Measurements from ENCODE around the gene DPP6.

Gene DPP6

DNA sequence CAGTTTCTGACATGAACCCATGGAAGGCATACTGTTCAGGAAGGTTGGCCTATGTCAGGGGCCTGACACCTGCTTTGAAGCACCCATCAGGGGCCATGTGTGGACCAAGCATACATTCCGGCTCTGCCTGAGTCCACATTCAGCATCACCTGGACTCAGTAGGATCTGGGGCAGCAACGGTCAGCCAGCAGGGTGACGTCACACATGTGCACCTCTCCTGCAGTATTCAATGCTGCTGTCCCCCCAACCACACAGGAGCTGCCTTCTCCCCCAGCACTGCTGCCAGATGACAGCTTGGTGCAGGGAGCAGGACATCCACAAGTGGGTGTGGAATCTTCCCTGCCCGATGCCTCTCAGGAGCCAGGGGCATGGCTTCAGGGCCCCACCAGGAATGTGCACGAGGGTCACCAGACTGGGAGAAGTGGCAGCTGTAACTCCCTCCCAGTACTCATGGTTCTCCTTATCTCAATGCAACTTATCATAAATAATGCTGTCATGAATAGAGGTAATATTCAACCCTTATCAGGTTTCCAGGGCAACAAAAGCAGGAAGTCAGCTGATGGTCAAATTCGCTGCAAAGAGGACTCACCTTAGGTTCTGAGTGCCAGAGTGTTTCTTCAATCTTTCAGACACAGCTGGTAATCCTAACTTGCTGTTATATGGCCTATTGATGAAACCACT is 657.8 kb downstream of the DPP6 start:
- no peak for DNase-seq (ENCODE audit: low spot score)

DNA sequence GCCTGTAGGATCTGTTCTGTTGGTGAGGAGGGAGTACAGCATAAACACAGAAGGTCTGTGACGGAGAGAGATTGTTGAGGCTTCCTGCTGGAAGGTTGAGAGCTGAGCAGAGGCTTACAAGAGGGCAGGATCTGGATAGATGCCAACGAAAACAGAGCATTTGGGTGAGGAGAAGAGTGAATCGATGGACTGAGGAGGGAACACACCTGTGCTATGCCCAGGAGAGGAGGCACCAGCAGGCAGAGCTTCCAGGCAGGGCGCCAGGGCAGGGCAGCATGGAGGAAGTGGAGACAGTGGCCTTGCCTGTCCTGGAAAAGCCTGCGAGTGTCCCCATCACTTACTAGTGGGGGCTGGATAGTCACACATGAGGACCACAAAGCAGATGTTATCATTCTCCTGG is 667.8 kb downstream of the DPP6 start:
- no peak for DNase-seq (ENCODE audit: low spot score)

DNA sequence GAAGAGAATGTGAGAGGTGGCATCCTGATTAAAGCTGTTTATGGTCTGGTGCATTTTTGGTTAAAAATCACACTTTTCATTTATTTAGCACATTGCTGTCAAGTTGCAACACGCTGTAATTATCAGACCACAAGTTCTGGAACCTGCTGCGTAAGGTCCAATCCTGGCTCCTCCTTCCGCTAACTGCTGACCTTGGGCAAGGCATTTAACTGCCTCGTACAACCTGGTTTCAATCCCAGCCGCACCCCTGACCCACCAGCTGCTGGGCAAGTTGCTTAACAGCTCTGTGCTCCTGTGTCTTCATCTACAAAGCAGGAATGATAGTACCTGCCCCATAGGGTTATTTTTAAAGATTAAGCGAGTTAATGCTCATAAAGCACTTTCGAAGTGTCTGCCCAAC is 668.9 kb downstream of the DPP6 start:
- no peak for DNase-seq (ENCODE audit: low spot score)

DNA sequence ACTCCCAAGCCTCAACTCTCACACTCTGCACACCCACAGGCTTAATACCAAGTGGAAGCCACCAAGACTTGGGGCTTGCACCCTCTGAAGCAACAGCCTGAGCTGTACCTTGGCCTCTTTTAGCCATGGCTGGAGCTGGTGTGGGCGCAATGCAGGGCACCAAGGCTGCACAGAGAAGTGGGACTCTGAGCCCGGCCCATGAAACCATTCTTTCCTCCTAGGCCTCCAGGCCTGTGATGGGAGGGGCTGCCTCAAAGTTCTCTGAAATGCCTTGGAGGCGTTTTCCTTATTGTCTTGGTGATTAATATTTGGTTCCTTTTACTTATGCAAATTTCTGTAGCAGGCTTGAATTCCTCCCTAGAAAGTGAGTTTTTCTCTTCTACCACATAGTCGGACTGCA is 674.2 kb downstream of the DPP6 start:
- DNase-seq (ENCODE audit: low spot score), result no peak

DNA sequence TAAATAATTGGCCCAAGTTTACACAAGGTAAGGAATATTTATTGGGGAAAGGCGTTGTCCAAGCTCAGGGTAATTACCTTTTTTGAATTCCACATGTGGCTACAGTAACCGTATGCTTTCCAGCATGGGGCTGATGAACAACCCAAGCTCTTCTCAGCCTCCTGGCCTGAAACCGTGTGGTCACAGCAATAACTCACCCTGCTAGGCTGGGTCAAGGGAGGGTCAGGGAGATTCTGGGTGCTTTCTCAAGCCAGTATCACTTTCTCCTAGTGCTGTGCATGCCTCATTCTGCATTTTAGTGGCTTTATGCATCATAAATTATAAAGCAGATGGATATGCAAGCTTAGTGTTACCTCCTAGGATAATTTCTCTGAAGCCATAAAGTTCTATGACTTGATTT is 676.9 kb downstream of the DPP6 start:
- DNase-seq (ENCODE audit: low spot score), result no peak

DNA sequence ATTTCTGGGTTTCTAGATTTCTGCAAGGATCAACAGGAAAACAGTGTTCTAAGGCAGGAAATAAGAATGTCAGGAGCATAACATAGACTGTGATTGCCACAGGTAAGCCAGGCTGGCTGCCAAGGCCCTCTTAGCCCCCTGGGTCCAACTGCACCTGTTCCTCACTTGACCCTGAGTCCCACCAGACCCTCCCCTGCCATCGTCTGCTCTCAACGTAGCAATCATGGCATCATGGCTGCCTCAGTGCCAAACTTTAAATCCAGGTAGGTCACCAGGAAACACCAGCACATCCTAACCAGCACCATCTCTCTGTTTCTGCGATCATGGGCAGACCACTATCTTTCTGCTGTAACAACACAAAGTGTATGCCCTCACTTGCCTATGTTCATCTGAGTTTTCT is 683.6 kb downstream of the DPP6 start:
- no peak for DNase-seq (ENCODE audit: low spot score)

DNA sequence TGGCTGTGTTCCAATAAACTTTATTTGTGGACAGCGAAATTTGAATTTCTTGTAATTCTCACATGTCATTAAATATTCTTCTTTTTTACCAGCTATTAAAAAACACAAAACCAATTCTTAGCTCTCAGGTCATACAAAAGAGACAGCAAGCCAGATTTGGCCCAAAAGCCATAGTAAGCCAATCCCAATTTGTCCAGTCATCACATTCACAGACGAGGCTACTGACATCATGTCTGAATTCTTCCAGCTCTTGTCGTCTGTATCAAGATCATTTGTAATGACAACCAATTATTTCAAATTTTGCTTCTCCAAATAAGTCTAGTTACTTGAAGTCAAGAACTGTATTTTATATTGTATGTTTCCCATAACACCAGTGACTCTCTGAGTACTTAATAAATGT is 684.2 kb downstream of the DPP6 start:
- DNase-seq (ENCODE audit: low spot score), result no peak

DNA sequence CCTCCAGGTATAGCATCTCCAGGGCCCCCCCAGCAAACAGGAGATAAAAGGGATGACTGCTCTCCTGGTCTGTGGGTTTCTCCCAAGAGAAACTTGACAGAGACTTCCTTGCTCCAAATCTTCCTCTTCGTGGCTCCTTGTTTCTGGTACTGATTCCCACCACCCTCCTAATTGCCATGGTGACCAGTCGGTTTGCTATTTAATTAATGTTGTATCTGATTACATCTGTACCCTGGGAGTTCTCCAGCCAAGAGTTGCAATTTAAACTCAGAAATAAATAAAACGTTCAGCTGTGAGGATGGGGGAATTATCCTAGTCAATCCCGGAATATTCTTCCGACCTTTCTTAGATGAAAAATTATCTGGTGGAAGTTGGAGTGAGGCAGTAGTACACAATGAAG is 686.0 kb downstream of the DPP6 start:
- no peak for DNase-seq (ENCODE audit: low spot score)

DNA sequence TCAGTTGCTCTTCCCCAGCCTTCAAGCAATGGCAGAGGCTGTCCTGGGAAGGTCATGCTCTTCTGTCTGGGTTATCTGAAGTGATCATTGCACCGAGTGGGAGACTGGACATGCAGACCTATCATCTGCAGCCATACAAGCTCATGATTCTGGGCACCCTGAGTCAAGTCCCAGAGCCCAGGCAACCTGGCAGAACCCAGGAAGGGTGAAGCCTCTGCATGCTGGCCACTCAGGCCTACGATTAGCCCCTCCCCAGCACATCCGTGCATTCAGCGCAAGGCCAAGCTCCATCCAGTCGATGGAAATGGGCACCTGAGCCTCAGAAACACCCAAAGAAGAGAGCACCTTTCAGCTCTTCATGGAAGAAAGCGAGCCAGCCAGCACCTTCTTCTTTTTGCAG is 688.9 kb downstream of the DPP6 start:
- no peak for DNase-seq (ENCODE audit: low spot score)

DNA sequence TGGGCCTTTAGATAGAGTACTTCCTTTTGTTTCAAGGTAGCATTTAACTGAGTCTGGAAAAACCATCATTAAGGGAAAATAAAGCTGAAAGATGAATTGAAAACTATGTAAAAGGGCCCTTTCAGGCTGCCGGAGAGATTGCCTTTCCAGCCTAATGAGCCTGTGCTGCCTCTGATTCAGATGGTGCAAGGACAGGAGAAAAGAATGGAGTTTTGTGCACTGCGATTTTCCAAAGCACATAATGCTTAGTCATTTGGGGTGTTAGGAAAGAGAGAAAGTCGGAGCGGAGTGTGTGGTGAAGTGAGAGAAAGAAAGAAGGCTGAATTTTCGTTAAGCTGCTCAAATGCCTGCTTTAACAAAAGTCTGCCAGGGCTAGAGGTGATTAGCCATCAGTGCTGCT is 691.0 kb downstream of the DPP6 start:
- DNase-seq (ENCODE audit: low spot score), result no peak

DNA sequence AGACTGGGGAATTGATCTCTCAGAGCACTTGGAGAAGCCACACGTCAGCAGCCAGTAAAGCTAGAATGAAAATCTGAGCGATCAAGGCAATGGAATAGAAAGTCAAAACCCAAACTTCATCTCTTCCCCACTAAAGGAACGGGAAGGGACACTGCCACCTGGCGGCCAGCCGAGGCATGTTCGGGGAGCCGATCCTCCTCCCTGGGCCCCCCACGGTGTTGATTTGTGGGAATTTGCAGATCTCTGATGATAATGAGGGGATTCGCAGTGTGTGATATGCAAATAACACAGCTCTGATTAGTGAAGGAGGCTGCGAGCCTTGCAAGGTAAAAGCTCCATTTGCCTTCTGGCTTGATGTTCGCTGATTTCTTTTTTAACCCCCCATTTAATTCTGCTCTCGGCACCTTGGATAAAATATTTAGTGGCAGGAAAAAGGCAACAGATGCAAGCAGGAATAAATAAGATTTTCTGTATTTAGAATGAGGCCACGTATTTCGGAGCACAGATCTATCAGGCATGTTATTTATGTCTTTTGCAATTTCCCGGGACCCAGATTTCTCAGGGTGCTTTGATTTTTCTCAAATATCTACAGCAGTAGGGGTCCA is 692.2 kb downstream of the DPP6 start:
- no peak for DNase-seq (ENCODE audit: low spot score)

DNA sequence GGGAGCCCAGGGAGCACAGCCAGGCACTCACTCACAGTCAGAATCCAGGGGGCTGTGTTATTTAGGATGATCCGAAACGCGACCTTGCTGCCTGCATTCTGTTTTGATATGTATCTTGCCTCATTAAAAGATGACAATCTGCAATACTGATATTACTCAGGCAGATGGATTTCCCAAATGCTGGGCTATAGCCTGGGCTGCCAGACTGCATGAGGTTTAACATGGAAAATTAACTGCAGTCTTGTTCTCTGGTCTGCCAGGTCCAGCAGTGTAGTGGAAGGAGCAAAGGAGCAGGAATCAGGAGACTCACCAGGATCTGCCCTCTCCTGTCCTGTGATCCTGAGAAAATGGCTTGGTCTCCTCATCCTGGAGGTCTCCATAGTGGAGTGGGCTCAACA is 692.7 kb downstream of the DPP6 start:
- no peak for DNase-seq (ENCODE audit: low spot score)

DNA sequence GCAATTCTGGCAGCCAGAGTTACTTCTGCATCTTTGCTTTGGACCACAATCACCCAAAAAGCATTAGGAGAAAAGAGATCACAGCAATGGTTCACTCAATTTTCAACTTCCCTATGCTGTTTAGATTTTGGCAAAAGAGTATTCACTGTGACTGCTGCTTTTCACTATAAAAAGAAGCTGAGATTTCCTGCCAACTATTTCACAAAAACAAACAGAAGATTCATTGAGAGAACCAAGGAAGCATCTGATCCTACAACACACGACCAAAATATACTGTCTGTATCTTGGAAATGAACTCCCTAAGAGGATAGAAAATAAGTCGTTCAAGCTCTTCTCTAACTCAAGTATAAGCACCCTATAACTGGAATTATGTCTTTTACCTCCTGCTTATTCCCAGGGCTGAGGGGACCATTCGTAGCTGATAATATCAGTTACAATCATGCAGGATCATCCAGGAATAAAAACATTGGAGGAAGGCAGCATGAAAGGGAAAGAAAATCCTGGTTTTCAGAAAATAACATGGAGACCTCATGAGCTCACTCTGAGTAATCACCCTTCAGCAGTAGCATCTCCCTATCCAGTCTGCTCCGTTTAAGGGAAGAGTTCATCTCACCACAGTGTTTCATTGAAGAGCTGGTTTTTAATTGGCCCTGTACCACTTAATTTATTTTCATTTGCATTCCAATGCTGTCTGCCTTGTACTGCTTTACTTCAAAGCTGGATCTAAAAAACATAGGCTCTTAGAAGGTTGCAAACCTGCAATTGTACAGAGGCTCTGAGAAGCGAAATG is 694.6 kb downstream of the DPP6 start:
- DNase-seq (ENCODE audit: low spot score), result no peak

DNA sequence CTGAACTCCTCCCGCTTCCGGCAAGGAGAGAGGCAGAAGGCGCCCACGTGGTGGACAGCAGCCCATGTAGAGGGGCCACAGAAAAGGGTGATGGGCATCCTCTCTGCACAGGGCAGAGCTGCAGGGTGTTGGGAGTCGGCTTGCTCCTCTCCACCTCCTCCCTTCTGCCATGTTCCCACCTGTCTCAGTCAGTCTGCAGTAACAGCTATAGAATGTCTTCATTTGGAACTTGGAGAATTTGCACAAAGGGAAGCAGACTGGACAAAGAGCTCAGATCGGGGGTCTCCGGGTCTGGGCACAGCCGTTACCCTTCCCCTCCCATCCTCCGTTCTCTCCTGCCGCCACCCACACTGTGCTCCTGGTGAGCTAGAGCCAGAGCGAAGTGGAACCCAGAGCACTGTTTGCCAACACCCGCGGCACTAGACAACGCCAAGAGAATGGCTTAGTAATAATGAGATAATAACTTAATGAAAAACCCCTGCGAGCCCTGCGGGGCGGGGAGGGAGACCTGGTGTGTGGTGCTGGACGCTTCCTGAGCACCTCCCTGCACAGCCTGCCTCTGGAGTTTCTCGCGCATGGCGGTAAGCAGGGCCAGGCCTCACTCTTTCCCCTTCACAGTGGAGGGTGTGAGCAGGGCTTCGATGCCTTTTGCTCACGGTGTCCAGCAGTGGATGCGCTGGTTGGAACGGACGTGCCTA is 696.0 kb downstream of the DPP6 start:
- DNase-seq (ENCODE audit: low spot score), result no peak

DNA sequence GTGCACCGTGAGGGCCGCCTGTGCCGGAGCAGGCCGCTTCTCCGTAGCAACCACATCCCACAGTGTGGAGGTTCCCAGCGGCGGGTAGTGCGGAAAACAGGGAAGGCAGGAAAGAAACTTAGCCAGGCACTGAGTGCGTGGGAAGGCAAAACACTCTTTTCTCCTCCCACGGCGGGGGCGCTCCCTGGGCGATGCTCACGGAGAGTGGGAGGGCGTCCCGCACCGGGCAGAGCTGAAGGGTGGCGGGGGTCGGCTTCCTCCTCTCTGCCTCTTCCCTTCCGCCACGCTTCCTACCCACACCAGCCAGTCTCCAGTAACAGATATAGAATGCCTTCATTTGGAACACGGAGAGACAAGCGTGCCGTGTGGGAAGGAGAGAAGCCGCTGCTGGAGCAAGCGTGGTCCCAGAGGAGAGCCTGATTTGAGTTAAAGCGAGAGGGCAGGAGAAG is 698.2 kb downstream of the DPP6 start:
- no peak for DNase-seq (ENCODE audit: low spot score)

DNA sequence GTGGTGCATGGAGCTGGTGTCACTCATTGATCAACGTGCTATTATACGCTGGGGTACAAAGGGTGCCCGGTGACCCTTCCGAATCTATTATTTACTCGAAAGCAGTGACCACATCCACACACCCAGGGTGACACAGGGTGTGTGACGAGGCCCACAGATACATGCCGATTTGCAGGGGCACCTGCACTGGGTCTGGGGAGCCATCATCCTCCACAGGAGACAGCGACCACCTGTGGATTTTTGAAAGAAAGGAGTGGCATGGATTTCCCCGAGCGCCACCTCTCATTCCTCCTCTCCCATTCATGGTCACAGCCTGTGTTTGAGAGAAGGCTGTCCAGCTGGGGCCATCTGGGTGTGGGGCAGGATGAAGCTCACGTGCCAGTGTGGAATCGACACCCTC is 701.0 kb downstream of the DPP6 start:
- no peak for DNase-seq (ENCODE audit: low spot score)

DNA sequence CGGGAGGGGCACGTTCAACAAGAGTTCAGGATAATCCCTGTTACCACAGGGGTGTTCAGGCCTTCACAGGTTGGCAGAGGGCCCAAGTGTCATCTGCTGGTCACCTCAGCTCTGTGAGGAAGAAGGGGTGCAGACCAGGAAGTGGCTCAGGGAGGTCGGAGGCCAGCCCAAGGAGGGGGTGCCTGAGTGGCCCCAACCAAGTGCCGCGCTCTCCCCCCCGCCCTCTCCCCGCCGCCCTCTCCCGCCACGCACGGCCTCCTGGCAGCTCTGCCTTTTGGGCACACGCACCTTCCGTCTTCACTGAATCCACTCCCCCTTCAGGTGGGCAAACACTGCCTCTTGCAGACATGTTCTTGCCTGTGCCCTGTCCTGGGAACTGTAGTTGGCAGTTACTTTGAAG is 705.6 kb downstream of the DPP6 start:
- no peak for DNase-seq (ENCODE audit: low spot score)

DNA sequence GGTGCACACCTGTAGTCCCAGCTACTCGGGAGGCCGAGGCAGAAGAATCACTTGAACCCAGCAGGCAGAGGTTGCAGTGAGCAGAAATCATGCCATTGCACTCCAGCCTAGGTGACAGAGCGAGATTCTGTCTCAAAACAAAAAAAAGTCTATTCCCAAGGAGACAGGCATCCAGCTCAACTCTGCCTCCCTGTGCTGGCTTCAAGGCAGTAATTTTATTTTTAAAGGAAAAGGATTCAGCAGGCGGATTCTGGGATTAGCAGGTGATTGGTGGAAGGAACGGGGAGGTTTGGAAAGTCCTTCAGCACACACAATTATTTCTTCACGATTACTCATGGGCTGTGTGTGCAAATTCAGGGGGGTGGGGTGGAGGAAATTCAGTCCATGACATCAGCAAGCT is 707.8 kb downstream of the DPP6 start:
- no peak for DNase-seq (ENCODE audit: low spot score)

DNA sequence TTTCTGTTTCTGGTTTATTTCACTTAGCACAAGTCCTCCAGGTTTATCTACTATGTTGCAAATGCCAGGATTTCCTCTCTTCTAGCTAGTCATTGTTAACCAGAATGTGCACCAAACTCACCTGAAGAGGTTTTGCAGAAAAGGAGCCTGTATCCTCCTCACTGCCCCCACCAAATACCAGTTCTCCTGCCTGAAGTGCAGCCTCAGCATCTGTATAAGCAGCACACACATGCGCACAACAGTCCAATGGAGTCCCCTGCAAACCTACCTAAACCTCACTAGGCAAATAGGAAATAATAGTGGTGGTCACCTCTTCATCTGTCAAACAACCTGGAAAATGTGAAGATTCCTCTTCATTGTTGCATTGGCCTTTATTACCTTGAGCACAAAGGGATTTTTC is 712.9 kb downstream of the DPP6 start:
- no peak for DNase-seq (ENCODE audit: low spot score)

DNA sequence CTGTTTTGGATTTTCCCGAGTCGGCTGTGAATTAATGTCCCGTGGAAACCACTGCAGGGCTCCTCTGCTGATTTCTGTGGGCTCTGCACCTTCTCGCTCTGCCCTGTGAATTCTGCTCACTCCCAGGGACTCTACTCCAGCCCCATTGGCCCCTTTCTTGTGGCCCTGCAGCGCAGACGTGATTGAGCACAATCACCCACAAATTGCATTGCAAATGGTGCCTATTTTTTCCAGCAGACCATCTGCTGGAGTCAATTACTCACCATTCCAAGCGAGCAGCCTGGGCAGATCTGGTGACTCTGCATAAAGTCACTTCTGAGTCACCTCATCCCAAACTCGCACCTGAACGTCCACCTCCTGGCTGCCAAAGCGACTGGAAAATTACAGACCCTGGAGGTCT is 714.9 kb downstream of the DPP6 start:
- no peak for DNase-seq (ENCODE audit: low spot score)

DNA sequence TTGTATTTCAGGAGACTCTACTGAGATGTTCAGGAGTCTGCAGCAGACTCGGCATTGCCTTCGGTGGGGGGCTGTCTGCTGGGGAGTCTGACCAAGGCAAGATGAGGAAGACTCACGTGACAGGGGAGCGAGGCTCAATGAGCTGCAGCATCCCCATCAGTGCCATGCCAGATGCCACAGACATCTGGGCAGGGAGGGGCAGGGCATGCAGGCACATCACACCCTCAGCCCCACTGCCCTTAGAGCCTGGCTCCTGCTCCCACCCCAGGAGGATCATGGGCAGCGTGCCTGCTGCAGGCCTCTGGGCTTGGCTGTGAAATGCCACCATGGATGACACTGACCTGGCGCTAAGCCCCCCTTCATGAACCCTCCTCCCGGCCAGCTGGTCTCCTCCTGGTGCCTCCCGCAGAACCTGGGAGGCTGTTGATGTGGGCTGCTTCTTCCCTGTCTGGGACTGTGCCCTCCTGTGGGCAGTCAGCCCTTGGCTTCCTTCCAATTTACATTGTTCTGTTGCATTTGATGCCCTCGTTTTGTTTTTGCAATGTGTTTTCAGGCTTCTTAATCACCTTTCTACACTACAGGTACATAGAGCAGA is 715.7 kb downstream of the DPP6 start:
- no peak for DNase-seq (ENCODE audit: low spot score)

DNA sequence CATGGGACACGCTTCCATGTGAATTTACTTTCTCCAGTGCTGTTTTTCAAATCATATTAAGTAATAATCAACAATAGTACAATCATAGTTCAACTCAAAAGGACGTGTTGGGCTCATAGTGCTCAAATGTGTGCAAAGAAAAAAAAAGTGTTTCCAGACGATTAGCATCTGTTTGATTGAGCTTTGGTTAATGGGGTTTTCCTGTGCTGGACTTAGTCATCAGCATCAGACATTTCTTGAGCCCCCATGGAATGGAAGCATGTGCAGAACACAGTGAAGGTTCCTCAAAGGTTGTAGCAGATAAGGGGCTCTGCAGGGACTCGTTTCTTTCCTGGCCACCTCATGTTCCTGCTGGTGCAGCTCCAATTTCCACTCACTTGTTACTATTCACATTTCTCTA is 716.8 kb downstream of the DPP6 start:
- no peak for DNase-seq (ENCODE audit: low spot score)

DNA sequence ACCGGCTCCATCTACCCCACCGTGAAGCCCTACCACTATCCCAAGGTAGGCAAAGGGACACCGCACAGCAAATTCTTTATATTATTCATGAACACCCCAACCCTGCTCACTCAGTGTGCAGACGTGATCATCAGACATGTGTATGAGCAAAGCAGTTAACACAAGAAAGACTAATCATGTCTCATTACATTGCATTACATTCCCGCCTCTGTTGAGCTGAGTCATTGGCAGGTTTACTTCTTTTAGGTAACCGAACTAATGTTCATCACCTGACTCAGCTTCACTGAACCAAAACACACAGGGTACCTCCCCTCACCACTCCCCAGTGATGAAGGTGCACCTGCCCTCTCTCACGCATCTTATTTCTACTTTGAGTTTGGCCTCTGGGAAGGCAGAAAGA is 717.3 kb downstream of the DPP6 start:
- no peak for DNase-seq (ENCODE audit: low spot score)

All from CD4-positive, alpha-beta T cell treated with Interleukin-15 for 4 hours (primary cell).